C4-2B (cell line): ENCODE data around the gene BHLHA15.

Experiments used
- ZFX ChIP-seq: fragments of 450-650 bp; IDR thresholded peaks from 2 replicates; pipeline ENCODE4 v1.6.1; 2017
- TF ChIP-seq, protein P1 (sequence below): fragments of 450-650 bp; conservative IDR thresholded peaks from 2 replicates; pipeline ENCODE4 v1.5.1; 2017; ENCODE audit warnings: mild to moderate bottlenecking

DNA sequence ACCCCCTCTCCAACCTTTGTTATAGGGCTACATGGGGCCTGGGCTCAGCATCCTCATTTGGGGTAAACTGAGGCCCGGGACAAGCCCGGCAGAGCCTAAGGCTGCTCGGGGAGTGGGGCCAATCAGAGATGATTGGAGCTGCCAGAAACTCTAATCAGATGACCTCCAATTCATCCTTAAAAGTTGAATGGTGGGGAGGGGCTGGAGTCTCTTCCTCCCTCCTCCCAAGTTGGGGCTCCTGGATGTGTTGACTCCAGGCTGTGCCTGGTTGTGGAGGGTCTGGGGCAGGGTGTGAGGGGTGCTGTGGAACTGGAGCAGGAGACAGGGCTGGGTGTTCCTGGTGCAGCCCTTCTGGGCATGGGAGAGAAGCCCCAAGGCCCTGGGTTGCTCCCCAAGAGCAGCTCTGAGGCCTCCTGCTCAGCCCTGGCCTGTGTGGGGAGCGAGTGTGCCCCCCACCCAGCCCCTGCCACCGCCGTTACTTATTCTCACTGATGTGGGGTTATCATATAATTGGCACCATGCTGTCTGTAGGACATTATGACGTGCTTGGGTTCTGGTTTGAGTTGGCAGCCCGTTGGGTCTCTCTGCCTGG, 2.2 kb downstream of the BHLHA15 start:
- TF ChIP-seq, protein P1, sequence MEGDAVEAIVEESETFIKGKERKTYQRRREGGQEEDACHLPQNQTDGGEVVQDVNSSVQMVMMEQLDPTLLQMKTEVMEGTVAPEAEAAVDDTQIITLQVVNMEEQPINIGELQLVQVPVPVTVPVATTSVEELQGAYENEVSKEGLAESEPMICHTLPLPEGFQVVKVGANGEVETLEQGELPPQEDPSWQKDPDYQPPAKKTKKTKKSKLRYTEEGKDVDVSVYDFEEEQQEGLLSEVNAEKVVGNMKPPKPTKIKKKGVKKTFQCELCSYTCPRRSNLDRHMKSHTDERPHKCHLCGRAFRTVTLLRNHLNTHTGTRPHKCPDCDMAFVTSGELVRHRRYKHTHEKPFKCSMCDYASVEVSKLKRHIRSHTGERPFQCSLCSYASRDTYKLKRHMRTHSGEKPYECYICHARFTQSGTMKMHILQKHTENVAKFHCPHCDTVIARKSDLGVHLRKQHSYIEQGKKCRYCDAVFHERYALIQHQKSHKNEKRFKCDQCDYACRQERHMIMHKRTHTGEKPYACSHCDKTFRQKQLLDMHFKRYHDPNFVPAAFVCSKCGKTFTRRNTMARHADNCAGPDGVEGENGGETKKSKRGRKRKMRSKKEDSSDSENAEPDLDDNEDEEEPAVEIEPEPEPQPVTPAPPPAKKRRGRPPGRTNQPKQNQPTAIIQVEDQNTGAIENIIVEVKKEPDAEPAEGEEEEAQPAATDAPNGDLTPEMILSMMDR: no peak
- TF ChIP-seq ZFX: no peak
